ENCODE results near the gene TLR9.

TLR9 gene

GRCh38 chr3:52227766-52228165 is 2.3 kb upstream of the TLR9 start:
- TF ChIP-seq LEF1 (IDR thresholded peaks at IDR 0.05; ENCODE audit: borderline replicate concordance): no peak
- TF ChIP-seq L3MBTL2 (conservative IDR thresholded peaks at IDR 0.05): no peak
- TF ChIP-seq ELF4 (IDR thresholded peaks at IDR 0.05): no peak
- TF ChIP-seq PKNOX1 (IDR thresholded peaks at IDR 0.05): no peak
- no peak for TF ChIP-seq BHLHE40 (IDR thresholded peaks at IDR 0.05; ENCODE audit: borderline replicate concordance)
- TF ChIP-seq FOXM1 (IDR thresholded peaks at IDR 0.05; ENCODE audit: borderline replicate concordance): no peak
- no peak for DNase-seq (ENCODE audit: extremely low spot score)
- ChIA-PET CTCF (interaction anchor here (0.6 kb wide), 1 partner anchor 111 kb away, joined by 3 read pairs; no protein-coding TSS in a partner anchor), POLR2A (interaction anchor here (0.5 kb wide), 1 partner anchor 259 kb away, joined by 3 read pairs; no protein-coding TSS in a partner anchor)

DNA sequence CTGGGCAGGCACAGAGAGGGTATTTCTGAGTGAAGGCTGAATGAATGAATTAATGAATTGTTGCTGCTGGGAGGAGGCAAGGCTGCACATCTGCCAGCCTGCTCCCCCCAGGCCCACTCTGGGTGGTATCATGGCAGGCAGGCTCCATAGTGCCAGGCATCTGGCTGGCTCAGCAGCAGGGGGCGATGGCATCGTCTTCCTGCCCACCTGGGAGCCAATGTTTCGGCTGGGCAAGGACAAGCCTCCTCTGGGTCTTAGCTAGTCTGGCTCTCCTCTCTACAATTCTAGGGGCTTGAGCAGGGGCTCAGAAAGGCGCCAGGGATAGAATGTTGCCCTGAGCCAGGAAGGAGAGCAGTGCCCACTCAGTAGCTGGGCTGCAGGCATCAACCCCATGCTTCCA is 1.7 kb upstream of the TLR9 start:
- ChIA-PET CTCF (no interaction called here), POLR2A (interaction anchor here (0.5 kb wide), 1 partner anchor 259 kb away, joined by 3 read pairs; no protein-coding TSS in a partner anchor)
- no peak for TF ChIP-seq LEF1 (IDR thresholded peaks at IDR 0.05; ENCODE audit: borderline replicate concordance)
- TF ChIP-seq ARNT (IDR thresholded peaks at IDR 0.05): no peak
- no peak for TF ChIP-seq TARDBP (IDR thresholded peaks at IDR 0.05)
- TF ChIP-seq L3MBTL2 (conservative IDR thresholded peaks at IDR 0.05): no peak
- TF ChIP-seq FOXA1 (IDR thresholded peaks at IDR 0.05): no peak
- DNase-seq (ENCODE audit: extremely low spot score): no peak

GRCh38 chr3:52226229-52226817 is 878 bp upstream of the TLR9 start:
- ChIA-PET POLR2A (no interaction called here), CTCF (interaction anchor here (1.3 kb wide), 1 partner anchor 186 kb away, joined by 4 read pairs; no protein-coding TSS in a partner anchor)
- DNase-seq (ENCODE audit: extremely low spot score): no peak
- TF ChIP-seq FOXM1 (IDR thresholded peaks at IDR 0.05; ENCODE audit: borderline replicate concordance) (no peak), SUZ12 (IDR thresholded peaks at IDR 0.05) (no peak), FOXK2 (IDR thresholded peaks at IDR 0.05) (no peak), ZNF384 (IDR thresholded peaks at IDR 0.05) (no peak), TARDBP (IDR thresholded peaks at IDR 0.05) (no peak), ARNT (IDR thresholded peaks at IDR 0.05) (no peak), L3MBTL2 (conservative IDR thresholded peaks at IDR 0.05) (no peak), CTBP1 (IDR thresholded peaks at IDR 0.05; ENCODE audit: borderline replicate concordance) (no peak), BHLHE40 (IDR thresholded peaks at IDR 0.05; ENCODE audit: borderline replicate concordance) (no peak), ELF4 (IDR thresholded peaks at IDR 0.05) (no peak), LEF1 (IDR thresholded peaks at IDR 0.05; ENCODE audit: borderline replicate concordance) (no peak), NFRKB (IDR thresholded peaks at IDR 0.05) (no peak)

DNA sequence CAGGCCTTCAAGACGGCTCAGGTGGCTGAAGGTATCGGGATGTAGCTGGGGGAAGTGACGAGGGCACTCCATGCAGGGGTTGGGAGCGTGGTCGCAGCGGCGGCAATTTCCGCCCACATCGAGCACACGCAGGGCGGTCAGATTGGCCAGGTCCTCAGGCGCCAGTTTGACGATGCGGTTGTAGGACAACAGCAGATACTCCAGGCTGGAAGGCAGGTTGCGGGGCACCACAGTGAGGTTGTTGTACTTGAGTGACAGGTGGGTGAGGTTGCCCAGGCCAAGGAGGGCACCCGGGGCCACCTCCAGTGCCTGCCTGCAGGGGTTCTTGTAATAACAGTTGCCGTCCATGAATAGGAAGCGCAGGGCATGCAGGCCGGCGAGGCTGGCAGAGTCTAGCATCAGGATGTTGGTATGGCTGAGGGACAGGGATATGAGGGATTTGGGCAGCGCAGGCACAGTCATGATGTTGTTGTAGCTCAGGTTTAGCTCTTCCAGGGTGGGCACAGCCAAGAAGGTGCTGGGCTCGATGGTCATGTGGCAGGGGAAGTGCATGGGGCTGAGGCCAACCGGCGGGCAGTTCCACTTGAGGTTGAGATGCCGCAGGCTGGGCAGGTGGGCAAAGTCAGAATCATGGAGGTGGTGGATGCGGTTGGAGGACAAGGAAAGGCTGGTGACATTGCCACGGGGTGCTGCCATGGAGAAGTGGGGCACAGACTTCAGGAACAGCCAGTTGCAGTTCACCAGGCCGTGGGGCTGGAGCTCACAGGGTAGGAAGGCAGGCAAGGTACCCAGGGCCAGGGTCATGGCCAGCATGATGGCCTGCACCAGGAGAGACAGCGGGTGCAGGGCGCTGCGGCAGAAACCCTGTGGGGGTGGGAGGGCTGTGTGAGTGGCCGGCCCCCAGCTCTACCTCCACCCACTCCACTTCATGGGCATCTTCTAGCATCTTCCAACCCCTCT is 1.7 kb downstream of the TLR9 start:
- TF ChIP-seq NFRKB (IDR thresholded peaks at IDR 0.05): no peak
- TF ChIP-seq PKNOX1 (IDR thresholded peaks at IDR 0.05): no peak
- POLR2A ChIA-PET: no interaction called here
- CTCF ChIA-PET: interaction anchor here (1.0 to 2.1 kb wide), 3 partner anchors 8 to 115 kb away, joined by 3 to 12 read pairs (median 4); no protein-coding TSS in a partner anchor
- no peak for DNase-seq (ENCODE audit: extremely low spot score)

DNA sequence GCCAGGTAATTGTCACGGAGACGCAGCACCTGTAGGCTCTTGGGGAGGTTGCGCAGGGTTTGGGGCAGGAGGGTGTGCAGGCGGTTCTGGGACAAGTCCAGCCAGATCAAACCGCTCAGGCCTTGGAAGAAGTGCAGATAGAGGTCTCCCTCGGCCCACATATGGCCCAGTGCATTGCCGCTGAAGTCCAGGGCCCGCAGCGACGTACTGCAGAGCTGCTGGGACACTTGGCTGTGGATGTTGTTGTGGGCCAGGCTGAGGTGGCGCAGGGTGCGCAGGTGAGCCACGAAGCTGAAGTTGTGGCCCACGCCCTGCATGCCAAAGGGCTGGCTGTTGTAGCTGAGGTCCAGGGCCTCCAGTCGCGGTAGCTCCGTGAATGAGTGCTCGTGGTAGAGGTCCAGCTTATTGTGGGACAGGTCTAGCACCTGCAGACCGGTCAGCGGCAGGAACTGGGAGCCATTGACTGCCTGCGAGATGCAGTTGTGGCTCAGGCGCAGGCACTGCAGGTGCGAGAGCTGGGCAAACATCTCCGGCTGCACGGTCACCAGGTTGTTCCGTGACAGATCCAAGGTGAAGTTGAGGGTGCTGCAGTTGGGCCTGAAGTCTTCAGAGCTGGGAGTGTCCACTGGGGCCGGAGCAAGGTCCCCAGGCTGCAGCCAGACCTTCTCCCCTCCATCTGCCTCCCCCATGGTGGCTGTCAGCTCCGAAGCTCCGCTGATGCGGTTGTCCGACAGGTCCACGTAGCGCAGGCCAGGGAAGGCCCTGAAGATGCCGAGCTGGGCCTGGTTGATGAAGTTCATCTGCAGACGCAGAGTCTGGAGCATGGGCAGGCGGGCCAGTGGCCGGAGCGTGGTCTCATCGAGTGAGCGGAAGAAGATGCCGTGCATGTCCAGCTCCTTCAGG is 2.9 kb downstream of the TLR9 start:
- ChIA-PET POLR2A (interaction anchor here (1.0 kb wide), 1 partner anchor 56 kb away, joined by 4 read pairs; the partner anchor contains the start of gene WDR82), CTCF (interaction anchor here (2.1 to 3.0 kb wide), 2 partner anchors 9 to 117 kb away, joined by 12 to 25 read pairs; no protein-coding TSS in a partner anchor)
- TF ChIP-seq TARDBP (IDR thresholded peaks at IDR 0.05) (no peak), HDGF (IDR thresholded peaks at IDR 0.05; ENCODE audit: borderline replicate concordance) (no peak), LEF1 (IDR thresholded peaks at IDR 0.05; ENCODE audit: borderline replicate concordance) (no peak), SUZ12 (IDR thresholded peaks at IDR 0.05) (no peak), FOXK2 (IDR thresholded peaks at IDR 0.05) (no peak), L3MBTL2 (conservative IDR thresholded peaks at IDR 0.05) (no peak), FOXA1 (IDR thresholded peaks at IDR 0.05) (no peak), ARNT (IDR thresholded peaks at IDR 0.05) (no peak)
- DNase-seq (ENCODE audit: extremely low spot score): no peak

DNA sequence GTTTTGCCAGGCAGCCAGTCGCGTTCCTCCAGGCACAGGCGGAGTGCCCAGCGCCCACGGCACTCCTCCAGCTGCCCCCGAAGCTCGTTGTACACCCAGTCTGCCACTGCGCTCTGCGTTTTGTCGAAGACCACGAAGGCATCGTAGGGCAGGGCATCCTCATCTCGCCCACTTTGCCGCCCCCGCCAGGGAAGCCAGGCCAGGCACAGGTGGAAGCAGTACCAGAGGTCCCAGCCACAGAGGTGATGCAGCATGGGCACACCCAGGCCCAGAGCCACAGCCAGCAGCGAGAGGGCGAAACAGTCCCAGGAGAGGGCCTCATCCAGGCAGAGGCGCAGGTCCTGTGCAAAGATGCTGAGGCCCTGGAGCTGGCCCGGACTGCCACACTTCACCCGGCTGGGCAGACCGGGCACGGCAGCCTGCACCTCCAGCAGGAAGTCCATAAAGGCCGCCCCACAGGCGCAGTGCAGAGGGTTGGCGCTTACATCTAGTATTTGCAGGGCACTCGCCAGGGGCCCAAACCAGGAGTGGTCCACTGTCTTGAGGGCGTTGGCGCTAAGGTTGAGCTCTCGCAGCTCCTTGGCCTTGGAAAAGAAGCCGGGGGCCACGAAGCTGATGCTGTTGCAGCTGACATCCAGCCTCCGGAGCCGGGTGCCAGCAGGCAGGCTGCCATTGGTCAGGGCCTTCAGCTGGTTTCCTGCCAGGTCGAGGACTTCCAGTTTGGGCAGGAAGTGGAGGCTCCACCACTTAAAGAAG is 3.7 kb downstream of the TLR9 start:
- no peak for DNase-seq (ENCODE audit: extremely low spot score)
- TF ChIP-seq ELF4 (IDR thresholded peaks at IDR 0.05): no peak
- no peak for TF ChIP-seq SUZ12 (IDR thresholded peaks at IDR 0.05)
- TF ChIP-seq FOXK2 (IDR thresholded peaks at IDR 0.05): no peak
- no peak for TF ChIP-seq L3MBTL2 (conservative IDR thresholded peaks at IDR 0.05)
- no peak for TF ChIP-seq ARNT (IDR thresholded peaks at IDR 0.05)
- TF ChIP-seq ZNF384 (IDR thresholded peaks at IDR 0.05): no peak
- no peak for TF ChIP-seq PKNOX1 (IDR thresholded peaks at IDR 0.05)
- no peak for TF ChIP-seq SP1 (IDR thresholded peaks at IDR 0.05)
- no peak for TF ChIP-seq BHLHE40 (IDR thresholded peaks at IDR 0.05; ENCODE audit: borderline replicate concordance)
- TF ChIP-seq FOXM1 (IDR thresholded peaks at IDR 0.05; ENCODE audit: borderline replicate concordance): no peak
- ChIA-PET CTCF (interaction anchor here (0.6 to 3.0 kb wide), 5 partner anchors 10 to 118 kb away, joined by 3 to 25 read pairs (median 9); partner anchors contain the start of gene WDR82), POLR2A (interaction anchor here (0.6 to 1.0 kb wide), 2 partner anchors 20 to 56 kb away, joined by 4 read pairs; partner anchors contain the start of gene WDR82)

All from HEK293T (cell line).